ENCODE measurements around the gene AIRE. TPM values are rescaled to one million over a fixed set of nuclear protein-coding genes. Genes with fewer than 3 reads are reported as not detected.

The AIRE gene
- total RNA-seq, 1 donor from 2014 or later, result not detected

GRCh38 chr21:44323591-44323990, 37.9 kb downstream of the AIRE start:
- DNase-seq (ENCODE audit: low spot score, unreplicated experiment), result no peak
- H3K27ac Mint-ChIP-seq, result no peak overlapping the region
- no peaks in the 10 kb centered on the region for H3K4me1 Mint-ChIP-seq (ENCODE audit: low read depth)
- TF ChIP-seq, protein P1, sequence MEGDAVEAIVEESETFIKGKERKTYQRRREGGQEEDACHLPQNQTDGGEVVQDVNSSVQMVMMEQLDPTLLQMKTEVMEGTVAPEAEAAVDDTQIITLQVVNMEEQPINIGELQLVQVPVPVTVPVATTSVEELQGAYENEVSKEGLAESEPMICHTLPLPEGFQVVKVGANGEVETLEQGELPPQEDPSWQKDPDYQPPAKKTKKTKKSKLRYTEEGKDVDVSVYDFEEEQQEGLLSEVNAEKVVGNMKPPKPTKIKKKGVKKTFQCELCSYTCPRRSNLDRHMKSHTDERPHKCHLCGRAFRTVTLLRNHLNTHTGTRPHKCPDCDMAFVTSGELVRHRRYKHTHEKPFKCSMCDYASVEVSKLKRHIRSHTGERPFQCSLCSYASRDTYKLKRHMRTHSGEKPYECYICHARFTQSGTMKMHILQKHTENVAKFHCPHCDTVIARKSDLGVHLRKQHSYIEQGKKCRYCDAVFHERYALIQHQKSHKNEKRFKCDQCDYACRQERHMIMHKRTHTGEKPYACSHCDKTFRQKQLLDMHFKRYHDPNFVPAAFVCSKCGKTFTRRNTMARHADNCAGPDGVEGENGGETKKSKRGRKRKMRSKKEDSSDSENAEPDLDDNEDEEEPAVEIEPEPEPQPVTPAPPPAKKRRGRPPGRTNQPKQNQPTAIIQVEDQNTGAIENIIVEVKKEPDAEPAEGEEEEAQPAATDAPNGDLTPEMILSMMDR (IDR thresholded peaks at IDR 0.05; ENCODE audit: unreplicated experiment), result no peak
- H3K36me3 Mint-ChIP-seq (ENCODE audit: insufficient read depth), result peaks cover 1% of the 10 kb centered on the region
- no peak overlapping the region for H3K4me3 Mint-ChIP-seq (ENCODE audit: low read depth)
- H3K9me3 Mint-ChIP-seq (ENCODE audit: low read depth), result no peaks in the 10 kb centered on the region
- no peaks in the 10 kb centered on the region for H3K27me3 Mint-ChIP-seq

- Mint-ChIP-seq H3K27ac (no peak overlapping the region), H3K27me3 (no peaks in the 10 kb centered on the region), H3K9me3 (ENCODE audit: low read depth) (no peaks in the 10 kb centered on the region), H3K4me3 (ENCODE audit: low read depth) (no peak overlapping the region), H3K4me1 (ENCODE audit: low read depth) (no peaks in the 10 kb centered on the region), H3K36me3 (ENCODE audit: insufficient read depth) (peaks cover 1% of the 10 kb centered on the region)
- TF ChIP-seq, protein P1 (IDR thresholded peaks at IDR 0.05; ENCODE audit: unreplicated experiment), result no peak
- DNase-seq (ENCODE audit: low spot score, unreplicated experiment), result no peak
These were observed 38.6 kb downstream of the AIRE start for GRCh38 chr21:44324106-44324853.

- H3K4me1 Mint-ChIP-seq (ENCODE audit: low read depth), result no peaks in the 10 kb centered on the region
- H3K36me3 Mint-ChIP-seq (ENCODE audit: insufficient read depth), result peaks cover 1% of the 10 kb centered on the region
- H3K27me3 Mint-ChIP-seq, result no peaks in the 10 kb centered on the region
- no peak for DNase-seq (ENCODE audit: low spot score, unreplicated experiment)
- H3K9me3 Mint-ChIP-seq (ENCODE audit: low read depth), result no peaks in the 10 kb centered on the region
- TF ChIP-seq, protein P1 (IDR thresholded peaks at IDR 0.05; ENCODE audit: unreplicated experiment), result no peak
- H3K4me3 Mint-ChIP-seq (ENCODE audit: low read depth), result no peak overlapping the region
- no peak overlapping the region for H3K27ac Mint-ChIP-seq
These were observed 39.1 kb downstream of the AIRE start for GRCh38 chr21:44324854-44325107.

- Mint-ChIP-seq H3K4me1 (ENCODE audit: low read depth) (no peaks in the 10 kb centered on the region), H3K4me3 (ENCODE audit: low read depth) (no peak overlapping the region), H3K27ac (no peak overlapping the region), H3K36me3 (ENCODE audit: insufficient read depth) (peaks cover 1% of the 10 kb centered on the region), H3K27me3 (no peaks in the 10 kb centered on the region), H3K9me3 (ENCODE audit: low read depth) (no peaks in the 10 kb centered on the region)
- TF ChIP-seq, protein P1 (IDR thresholded peaks at IDR 0.05; ENCODE audit: unreplicated experiment), result no peak
- DNase-seq (ENCODE audit: low spot score, unreplicated experiment), result no peak
These were observed 40.0 kb downstream of the AIRE start for GRCh38 chr21:44325386-44326271.

- peaks cover 1% of the 10 kb centered on the region for H3K36me3 Mint-ChIP-seq (ENCODE audit: insufficient read depth)
- H3K4me3 Mint-ChIP-seq (ENCODE audit: low read depth), result no peak overlapping the region
- no peak overlapping the region for H3K27ac Mint-ChIP-seq
These were observed 40.6 kb downstream of the AIRE start for GRCh38 chr21:44326272-44326647.

More at GRCh38 chr21:44326272-44326647, 40.6 kb downstream of the AIRE start:
- no peaks in the 10 kb centered on the region for H3K27me3 Mint-ChIP-seq
- H3K4me1 Mint-ChIP-seq (ENCODE audit: low read depth), result no peaks in the 10 kb centered on the region
- DNase-seq (ENCODE audit: low spot score, unreplicated experiment), result no peak
- H3K9me3 Mint-ChIP-seq (ENCODE audit: low read depth), result no peaks in the 10 kb centered on the region
- TF ChIP-seq, protein P1 (IDR thresholded peaks at IDR 0.05; ENCODE audit: unreplicated experiment), result no peak

Measured in progenitor cell of endocrine pancreas (in vitro differentiated cells).